Progenitor cell of endocrine pancreas (in vitro differentiated cells): ENCODE measurements around the gene DCLRE1A. TPM values are rescaled to one million over a fixed set of nuclear protein-coding genes. Genes with fewer than 3 reads are reported as not detected.

Experiments
- DNase-seq: peaks from one replicate; pipeline ENCODE4 v3.0.0; 2021; ENCODE audit warnings: low spot score; ENCODE audit not compliant: unreplicated experiment
- H3K27ac Mint-ChIP-seq: 2 replicates; pipeline ENCODE4 v1.8.0; 2021; ENCODE audit warnings: mild to moderate bottlenecking, moderate library complexity, mixed read lengths
- H3K27me3 Mint-ChIP-seq: 2 replicates; pipeline ENCODE4 v1.8.0; 2021; ENCODE audit warnings: mixed read lengths
- H3K36me3 Mint-ChIP-seq: 2 replicates; pipeline ENCODE4 v1.8.0; 2022; ENCODE audit warnings: mixed read lengths; ENCODE audit not compliant: insufficient read depth
- H3K4me1 Mint-ChIP-seq: 2 replicates; pipeline ENCODE4 v1.8.0; 2021; ENCODE audit warnings: low read depth, mixed read lengths
- H3K4me3 Mint-ChIP-seq: 2 replicates; pipeline ENCODE4 v1.8.0; 2021; ENCODE audit warnings: low read depth, mild to moderate bottlenecking, moderate library complexity, mixed read lengths
- H3K9me3 Mint-ChIP-seq: 2 replicates; pipeline ENCODE4 v1.8.0; 2021; ENCODE audit warnings: low read depth, mixed read lengths
- total RNA-seq: library from RNA; stranded (reverse); gene quantifications from 2 replicates; pipeline ENCODE4 v1.2.1, GENCODE V29; 2021
- TF ChIP-seq, protein P1 (sequence below): fragments of 200-600 bp; sonication (generic); IDR thresholded peaks from one replicate; pipeline ENCODE4 v1.5.0; 2021; ENCODE audit warnings: antibody characterized with exemption, mild to moderate bottlenecking; ENCODE audit not compliant: unreplicated experiment

Gene DCLRE1A
- total RNA-seq, 1 donor from 2014 or later = 11.1 TPM

GRCh38 chr10:113801569-113801968 lies 52.3 kb downstream of the DCLRE1A start:
- H3K27ac Mint-ChIP-seq = no peak overlapping the region
- H3K36me3 Mint-ChIP-seq = no peaks in the 10 kb centered on the region
- DNase-seq = no peak
- TF ChIP-seq, protein P1, sequence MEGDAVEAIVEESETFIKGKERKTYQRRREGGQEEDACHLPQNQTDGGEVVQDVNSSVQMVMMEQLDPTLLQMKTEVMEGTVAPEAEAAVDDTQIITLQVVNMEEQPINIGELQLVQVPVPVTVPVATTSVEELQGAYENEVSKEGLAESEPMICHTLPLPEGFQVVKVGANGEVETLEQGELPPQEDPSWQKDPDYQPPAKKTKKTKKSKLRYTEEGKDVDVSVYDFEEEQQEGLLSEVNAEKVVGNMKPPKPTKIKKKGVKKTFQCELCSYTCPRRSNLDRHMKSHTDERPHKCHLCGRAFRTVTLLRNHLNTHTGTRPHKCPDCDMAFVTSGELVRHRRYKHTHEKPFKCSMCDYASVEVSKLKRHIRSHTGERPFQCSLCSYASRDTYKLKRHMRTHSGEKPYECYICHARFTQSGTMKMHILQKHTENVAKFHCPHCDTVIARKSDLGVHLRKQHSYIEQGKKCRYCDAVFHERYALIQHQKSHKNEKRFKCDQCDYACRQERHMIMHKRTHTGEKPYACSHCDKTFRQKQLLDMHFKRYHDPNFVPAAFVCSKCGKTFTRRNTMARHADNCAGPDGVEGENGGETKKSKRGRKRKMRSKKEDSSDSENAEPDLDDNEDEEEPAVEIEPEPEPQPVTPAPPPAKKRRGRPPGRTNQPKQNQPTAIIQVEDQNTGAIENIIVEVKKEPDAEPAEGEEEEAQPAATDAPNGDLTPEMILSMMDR = no peak
- H3K4me3 Mint-ChIP-seq = no peak overlapping the region
- H3K27me3 Mint-ChIP-seq = peaks cover 3% of the 10 kb centered on the region
- no peaks in the 10 kb centered on the region for H3K9me3 Mint-ChIP-seq
- peaks cover 3% of the 10 kb centered on the region for H3K4me1 Mint-ChIP-seq

DNA sequence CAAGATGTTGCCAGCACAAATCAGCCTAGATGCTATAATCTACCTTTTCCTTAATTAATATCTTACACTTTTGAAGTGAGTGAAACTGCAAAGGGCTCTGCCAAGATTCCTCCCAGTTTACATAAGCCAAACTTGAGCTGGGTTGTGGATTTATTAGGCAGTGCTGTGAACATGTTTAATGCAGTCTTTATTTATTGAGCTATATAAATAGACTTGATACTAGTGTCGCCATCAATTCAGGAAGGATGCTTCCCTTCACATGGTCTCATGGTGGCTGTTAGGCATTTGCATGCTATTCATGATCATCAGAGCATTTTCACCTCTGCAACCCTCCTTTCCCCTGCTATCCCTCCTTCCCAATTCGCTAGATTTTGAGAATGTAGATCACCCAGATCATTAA lies 62.2 kb downstream of the DCLRE1A start:
- Mint-ChIP-seq H3K4me1 (peaks cover 1% of the 10 kb centered on the region), H3K4me3 (no peak overlapping the region), H3K27ac (no peak overlapping the region), H3K36me3 (no peaks in the 10 kb centered on the region), H3K27me3 (peaks cover 15% of the 10 kb centered on the region), H3K9me3 (no peaks in the 10 kb centered on the region)
- no peak for DNase-seq
- TF ChIP-seq, protein P1 = no peak

- TF ChIP-seq, protein P1 = no peak
- H3K4me1 Mint-ChIP-seq = peaks cover 1% of the 10 kb centered on the region
- H3K27me3 Mint-ChIP-seq = no peaks in the 10 kb centered on the region
- no peak for DNase-seq
- no peaks in the 10 kb centered on the region for H3K36me3 Mint-ChIP-seq
- H3K9me3 Mint-ChIP-seq = no peaks in the 10 kb centered on the region
- no peak overlapping the region for H3K27ac Mint-ChIP-seq
- H3K4me3 Mint-ChIP-seq = no peak overlapping the region
These were observed 65.2 kb downstream of the DCLRE1A start for GRCh38 chr10:113788604-113789083.

Other genes starting within 250 kb of the DCLRE1A start
- gene NRAP, start 190.0 kb downstream of the DCLRE1A start, total RNA-seq = 0.04 TPM in 1 of 2 replicates, not detected in the other
- 11.6 and 12.8 TPM in 2 replicates for gene CASP7, start 174.2 kb downstream of the DCLRE1A start, total RNA-seq
- gene PLEKHS1, start 102.4 kb downstream of the DCLRE1A start, total RNA-seq = not detected in 2 replicates
- 41.7 and 43.6 TPM in 2 replicates for gene NHLRC2, start 579 bp upstream of the DCLRE1A start, total RNA-seq
- gene ADRB1, start 189.8 kb upstream of the DCLRE1A start, total RNA-seq = not detected in 2 replicates